Keratinocyte (primary cell): Measurements from ENCODE around the gene RSPO3. TPM values are rescaled to one million over a fixed set of nuclear protein-coding genes. Genes with fewer than 3 reads are reported as not detected.
"Not testable (repeated sequence)": the region's sequence is repeated elsewhere in the genome, so short reads cannot be mapped to it uniquely, and the experiment has no call there.

Source experiments
- DNase-seq: peaks from one replicate; pipeline ENCODE4 v3.0.0-alpha.2; 2011; ENCODE audit warnings: low read depth, missing footprints, low spot score
- FAIRE-seq: peaks from 2 replicates; lab custom pipeline; 2011; peaks lifted over from hg19 to GRCh38; lab: Jason Lieb, UNC
- H2AFZ ChIP-seq: 2 replicates; pipeline ENCODE4 v1.6.0; 2012; ENCODE audit warnings: low read length, control low read depth, inconsistent platforms; ENCODE audit not compliant: control insufficient read depth
- H3K27ac ChIP-seq: 2 replicates; pipeline ENCODE4 v1.5.1; 2011; ENCODE audit warnings: low read length; ENCODE audit not compliant: control insufficient read depth, insufficient read depth
- H3K27me3 ChIP-seq: 3 replicates; pipeline ENCODE4 v1.6.0; 2011; ENCODE audit warnings: low read length; ENCODE audit not compliant: control insufficient read depth, insufficient read depth; ENCODE audit errors: extremely low read depth
- H3K36me3 ChIP-seq, 2 experiments: 2 replicates in 1 of 2; 3 replicates in 1 of 2; pipeline ENCODE4 v1.5.1; 2011; ENCODE audit warnings: low read length in 2 of 2, mild to moderate bottlenecking in 1 of 2; ENCODE audit not compliant: control insufficient read depth in 2 of 2, insufficient read depth in 2 of 2; ENCODE audit errors: extremely low read depth in 1 of 2
- H3K4me1 ChIP-seq: 3 replicates; pipeline ENCODE4 v1.5.1; 2011; ENCODE audit warnings: low read length; ENCODE audit not compliant: control insufficient read depth, insufficient read depth; ENCODE audit errors: extremely low read depth
- H3K4me2 ChIP-seq: 3 replicates; pipeline ENCODE4 v1.6.0; 2011; ENCODE audit warnings: low read depth, low read length; ENCODE audit not compliant: control insufficient read depth, insufficient read depth; ENCODE audit errors: extremely low read depth
- H3K4me3 ChIP-seq, 3 experiments: fragments of 200-600 bp in 1 of 3; sonication (generic) in 1 of 3; 2 replicates in 2 of 3; 3 replicates in 1 of 3; pipeline ENCODE4 v1.5.1; 2011 to 2016; ENCODE audit warnings: low read length in 3 of 3, mild to moderate bottlenecking in 3 of 3, control low read depth in 2 of 3, inconsistent platforms in 1 of 3, low read depth in 1 of 3, mixed read lengths in 1 of 3, mixed run types in 1 of 3, moderate library complexity in 1 of 3; ENCODE audit not compliant: control insufficient read depth in 2 of 3, insufficient read depth in 2 of 3; ENCODE audit errors: extremely low read depth in 1 of 3
- H3K79me2 ChIP-seq: 2 replicates; pipeline ENCODE4 v1.6.0; 2012; ENCODE audit warnings: low read length; ENCODE audit not compliant: control insufficient read depth, insufficient read depth
- H3K9ac ChIP-seq: 3 replicates; pipeline ENCODE4 v1.6.0; 2011; ENCODE audit warnings: low read length; ENCODE audit not compliant: control insufficient read depth, insufficient read depth; ENCODE audit errors: extremely low read depth
- H3K9me1 ChIP-seq: 3 replicates; pipeline ENCODE4 v1.6.0; 2011; ENCODE audit warnings: low read length; ENCODE audit not compliant: control insufficient read depth, insufficient read depth; ENCODE audit errors: extremely low read depth
- H3K9me3 ChIP-seq: 2 replicates; pipeline ENCODE4 v1.5.1; 2012; ENCODE audit warnings: low read depth, low read length; ENCODE audit not compliant: control insufficient read depth
- H4K20me1 ChIP-seq: 3 replicates; pipeline ENCODE4 v1.6.0; 2011; ENCODE audit warnings: low read length; ENCODE audit not compliant: control insufficient read depth, insufficient read depth; ENCODE audit errors: extremely low read depth
- CTCF ChIP-seq, 3 experiments: IDR thresholded peaks in 1 of 3; conservative IDR thresholded peaks in 1 of 3; optimal IDR thresholded peaks in 1 of 3; 2 replicates in 2 of 3; 3 replicates in 1 of 3; pipeline versions ENCODE3 to v1.5.1; 2011; ENCODE audit warnings: low read length in 3 of 3, mild to moderate bottlenecking in 3 of 3, moderate library complexity in 2 of 3, control low read depth in 1 of 3, inconsistent platforms in 1 of 3; ENCODE audit not compliant: insufficient read depth in 2 of 3; ENCODE audit errors: extremely low read depth in 1 of 3
- EZH2 ChIP-seq: IDR thresholded peaks from one replicate; pipeline ENCODE4 v1.6.1; 2012; ENCODE audit warnings: inconsistent platforms, mild to moderate bottlenecking, low read length, moderate library complexity
- dilution Hi-C: fragments of 300-500 bp; cut with MboI; formaldehyde crosslinking; loops from one replicate; pipeline ENCODE4 v1.7.0; 2020; ENCODE audit warnings: low sequenced_read_pairs; ENCODE audit not compliant: extremely low pct_ligation_motif_present
- polyA plus RNA-seq, 5 experiments: library from polyadenylated mRNA; depleted of rRNA in 3 of 5; stranded (reverse) in 3 of 5; stranded (forward) in 1 of 5; unstranded in 1 of 5; fragments of >200 nt; gene quantifications; 1 replicate in 1 of 5; 2 replicates in 3 of 5; 3 replicates in 1 of 5; pipeline versions ENCODE4 v1.2.1 to v1.2.3, GENCODE V29; 2011 to 2012; ENCODE audit warnings: missing spikeins in 2 of 5, low read depth in 1 of 5, low replicate concordance in 1 of 5

The RSPO3 gene
- polyA plus RNA-seq, 1 donor (not counting 4 experiments of a cell fraction or from before 2014, with no cell fraction given): not detected

GRCh38 chr6:127094791-127095190 is 23.7 kb upstream of the RSPO3 start:
- no peak for FAIRE-seq
- TF ChIP-seq EZH2 (no peak), CTCF (optimal IDR thresholded peaks at IDR 0.05 in 1 of 3, IDR thresholded peaks at IDR 0.05 in 1 of 3, conservative IDR thresholded peaks at IDR 0.05 in 1 of 3; ENCODE audit: extremely low read depth in 1 of 3, insufficient read depth in 2 of 3, low read length in 3 of 3) (no peak)
- Histone ChIP-seq H3K9me1 (no peaks in the 10 kb centered on the region), H3K36me3 (no peaks in the 10 kb centered on the region), H3K4me3 (no peak overlapping the region), H3K79me2 (no peaks in the 10 kb centered on the region), H4K20me1 (no peaks in the 10 kb centered on the region), H3K9ac (no peak overlapping the region), H3K9me3 (no peaks in the 10 kb centered on the region), H3K4me2 (no peak overlapping the region), H3K27me3 (no peaks in the 10 kb centered on the region), H2AFZ (no peak overlapping the region), H3K27ac (no peak overlapping the region), H3K4me1 (no peaks in the 10 kb centered on the region)
- dilution Hi-C loops: no loop called here
- DNase-seq: no peak

GRCh38 chr6:127096167-127096566 is 22.3 kb upstream of the RSPO3 start:
- no peak for TF ChIP-seq CTCF (optimal IDR thresholded peaks at IDR 0.05 in 1 of 3, IDR thresholded peaks at IDR 0.05 in 1 of 3, conservative IDR thresholded peaks at IDR 0.05 in 1 of 3; ENCODE audit: extremely low read depth in 1 of 3, insufficient read depth in 2 of 3, low read length in 3 of 3)
- no peak overlapping the region for H3K27ac ChIP-seq
- no peaks in the 10 kb centered on the region for H4K20me1 ChIP-seq
- H2AFZ ChIP-seq: no peak overlapping the region
- H3K4me3 ChIP-seq: no peak overlapping the region
- H3K27me3 ChIP-seq: no peaks in the 10 kb centered on the region
- H3K36me3 ChIP-seq: no peaks in the 10 kb centered on the region
- no peaks in the 10 kb centered on the region for H3K79me2 ChIP-seq
- no peak overlapping the region for H3K9ac ChIP-seq
- dilution Hi-C loops: no loop called here
- no peaks in the 10 kb centered on the region for H3K9me3 ChIP-seq
- no peak for DNase-seq
- H3K9me1 ChIP-seq: no peaks in the 10 kb centered on the region
- FAIRE-seq: no peak
- no peaks in the 10 kb centered on the region for H3K4me1 ChIP-seq
- no peak overlapping the region for H3K4me2 ChIP-seq

- H3K36me3 ChIP-seq, FAIRE-seq, H3K9me3 ChIP-seq, H3K27me3 ChIP-seq, H2AFZ ChIP-seq, H3K9me1 ChIP-seq, H3K4me1 ChIP-seq, H3K79me2 ChIP-seq, dilution Hi-C loops, H3K27ac ChIP-seq, DNase-seq, H3K4me2 ChIP-seq, H4K20me1 ChIP-seq, H3K9ac ChIP-seq, H3K4me3 ChIP-seq: not testable (repeated sequence)
Measured at GRCh38 chr6:127097442-127097841, 21.0 kb upstream of the RSPO3 start.
